HCT116 (cell line): ENCODE measurements around the gene ZNF212. TPM values are rescaled to one million over a fixed set of nuclear protein-coding genes. Genes with fewer than 3 reads are reported as not detected.

Source experiments
- ATAC-seq: fragments of 200-7000 bp; cut with Tn5 transposase; 2 replicates; pipeline ENCODE4 v1.9.1; 2020; ENCODE audit warnings: mild to moderate bottlenecking, moderate library complexity
- BruUV-seq: library from RNA; stranded (reverse); fragments of 400-500 nt; replicated peaks from 2 replicates; lab custom pipeline; 2021; lab: Mats Ljungman, UMichigan
- CTCF ChIA-PET: fragments of 300-600 bp; sonication (Branson Sonifier 250); formaldehyde crosslinking; loops from one replicate; lab custom pipeline; 2021; ENCODE audit warnings: antibody characterized with exemption; lab: Charles Lee
- POLR2A ChIA-PET: fragments of 300-600, 350-600 bp; sonication (Branson Sonifier 250); formaldehyde crosslinking; loops from one replicate; lab custom pipeline; 2021; ENCODE audit warnings: antibody characterized with exemption; lab: Charles Lee
- RAD21 ChIA-PET, 2 experiments: fragments of 300-600 bp; sonication (Branson Sonifier 250); formaldehyde crosslinking; loops; one replicate each; lab custom pipeline; 2023; ENCODE audit warnings: low total read pairs in 2 of 2; ENCODE audit not compliant: uncharacterized antibody in 2 of 2, unreplicated experiment in 2 of 2, low non-redundant PET in 1 of 2; lab: Charles Lee
- DNase-seq: peaks from one replicate; pipeline ENCODE4 v3.0.0-alpha.2; 2010; ENCODE audit warnings: low read depth, low spot score
- H2AFZ ChIP-seq: fragments of 200-600 bp; shearing (Covaris generic), sonication (generic); 2 replicates; pipeline ENCODE4 v1.6.1; 2017; ENCODE audit warnings: low read depth, mixed run types, mixed read lengths, antibody characterized with exemption, low read length; ENCODE audit not compliant: poor library complexity, severe bottlenecking
- H3K27ac ChIP-seq: 2 replicates; pipeline ENCODE4 v1.5.1; 2012; ENCODE audit warnings: low read depth, low read length
- H3K27me3 ChIP-seq: fragments of 200-600 bp; sonication (generic); 2 replicates; pipeline ENCODE4 v1.6.1; 2016; ENCODE audit warnings: mixed run types, low read length, mixed read lengths; ENCODE audit not compliant: insufficient read depth
- H3K36me3 ChIP-seq, 2 experiments: fragments of 200-500 bp in 1 of 2; fragments of 200-600 bp in 1 of 2; sonication (Bioruptor generic) in 1 of 2; sonication (generic) in 1 of 2; 2 replicates each; pipeline versions ENCODE4 v1.5.1 to v1.6.1; 2014 to 2016; ENCODE audit warnings: low read length in 2 of 2, inconsistent platforms in 1 of 2, mixed read lengths in 1 of 2, mixed run types in 1 of 2; ENCODE audit not compliant: insufficient read depth in 2 of 2, control insufficient read depth in 1 of 2
- H3K4me1 ChIP-seq, 2 experiments: fragments of 200-600 bp in 1 of 2; sonication (generic) in 1 of 2; 2 replicates each; pipeline versions ENCODE4 v1.5.1 to v1.6.1; 2012 to 2017; ENCODE audit warnings: low read length in 2 of 2, inconsistent platforms in 1 of 2, mild to moderate bottlenecking in 1 of 2, mixed read lengths in 1 of 2, mixed run types in 1 of 2, moderate library complexity in 1 of 2; ENCODE audit not compliant: insufficient read depth in 2 of 2, control insufficient read depth in 1 of 2
- H3K4me2 ChIP-seq: fragments of 200-600 bp; sonication (generic); 2 replicates; pipeline ENCODE4 v1.6.1; 2017; ENCODE audit warnings: mixed run types, low read length, mixed read lengths
- H3K4me3 ChIP-seq, 2 experiments: fragments of 200-600 bp in 1 of 2; sonication (generic) in 1 of 2; replicated peaks in 1 of 2; 2 replicates each; pipeline ENCODE4 v1.5.1; 2011 to 2016; ENCODE audit warnings: low read length in 2 of 2, control low read depth in 1 of 2, low read depth in 1 of 2, mild to moderate bottlenecking in 1 of 2, mixed read lengths in 1 of 2, mixed run types in 1 of 2
- H3K79me2 ChIP-seq: fragments of 200-600 bp; sonication (generic); 2 replicates; pipeline ENCODE4 v1.6.1; 2017; ENCODE audit warnings: mild to moderate bottlenecking, mixed run types, low read length, moderate library complexity, mixed read lengths; ENCODE audit not compliant: insufficient read depth
- H3K9ac ChIP-seq: fragments of 200-600 bp; sonication (generic); 2 replicates; pipeline ENCODE4 v1.6.1; 2016; ENCODE audit warnings: low read length, mixed read lengths
- H3K9me2 ChIP-seq: fragments of 200-600 bp; sonication (generic), shearing (Covaris generic); 2 replicates; pipeline ENCODE4 v1.6.1; 2017; ENCODE audit warnings: mixed run types, mild to moderate bottlenecking, moderate library complexity; ENCODE audit not compliant: insufficient read depth
- H3K9me3 ChIP-seq, 2 experiments: fragments of 200-500 bp in 1 of 2; fragments of 200-600 bp in 1 of 2; sonication (Bioruptor generic) in 1 of 2; sonication (generic) in 1 of 2; 2 replicates each; pipeline ENCODE4 v1.6.1; 2014 to 2017; ENCODE audit warnings: low read length in 2 of 2, mixed read lengths in 2 of 2, inconsistent platforms in 1 of 2, low read depth in 1 of 2, mild to moderate bottlenecking in 1 of 2, mixed run types in 1 of 2, moderate library complexity in 1 of 2; ENCODE audit not compliant: control insufficient read depth in 1 of 2, insufficient read depth in 1 of 2
- H4K20me1 ChIP-seq: fragments of 200-600 bp; sonication (generic), shearing (Covaris generic); 2 replicates; pipeline ENCODE4 v1.6.1; 2017; ENCODE audit warnings: mixed run types, mild to moderate bottlenecking, moderate library complexity; ENCODE audit not compliant: insufficient read depth
- EGR1 ChIP-seq: IDR thresholded peaks from 2 replicates; pipeline ENCODE4 v1.6.1; 2012; ENCODE audit warnings: low read depth
- ELF1 ChIP-seq: IDR thresholded peaks from 2 replicates; pipeline ENCODE4 v1.6.1; 2012; ENCODE audit warnings: low read depth, borderline replicate concordance
- EZH2 ChIP-seq: fragments of 200-600 bp; sonication (generic); IDR thresholded peaks from 2 replicates; pipeline ENCODE4 v1.6.1; 2017; ENCODE audit warnings: antibody characterized with exemption, mixed run types
- EZH2phosphoT487 ChIP-seq: fragments of 200-600 bp; IDR thresholded peaks from 2 replicates; pipeline ENCODE4 v1.6.1; 2018; ENCODE audit warnings: antibody characterized with exemption, borderline replicate concordance
- FOSL1 ChIP-seq: IDR thresholded peaks from 2 replicates; pipeline ENCODE4 v1.6.1; 2012; ENCODE audit warnings: low read depth
- MAX ChIP-seq: IDR thresholded peaks from 2 replicates; pipeline ENCODE4 v1.6.1; 2012
- POLR2AphosphoS5 ChIP-seq: IDR thresholded peaks from 2 replicates; pipeline ENCODE4 v1.6.1; 2011; ENCODE audit warnings: mild to moderate bottlenecking, low read depth, low read length, moderate library complexity
- RAD21 ChIP-seq: IDR thresholded peaks from 2 replicates; pipeline ENCODE4 v1.6.1; 2012; ENCODE audit warnings: low read depth, mild to moderate bottlenecking
- REST ChIP-seq: IDR thresholded peaks from 2 replicates; pipeline ENCODE4 v1.6.1; 2012; ENCODE audit warnings: low read depth
- SIN3A ChIP-seq: IDR thresholded peaks from 2 replicates; pipeline ENCODE4 v1.6.1; 2012; ENCODE audit warnings: low read depth
- SP1 ChIP-seq: IDR thresholded peaks from 2 replicates; pipeline ENCODE4 v1.6.1; 2012; ENCODE audit warnings: low read depth
- YY1 ChIP-seq: IDR thresholded peaks from 2 replicates; pipeline ENCODE4 v1.6.1; 2011; ENCODE audit warnings: low read length, low read depth, moderate library complexity, mild to moderate bottlenecking; ENCODE audit not compliant: insufficient replicate concordance; ENCODE audit errors: extremely low read depth
- ZFX ChIP-seq: fragments of 450-650 bp; IDR thresholded peaks from 2 replicates; pipeline ENCODE4 v1.6.1; 2017
- ZNF274 ChIP-seq: fragments of 200-500 bp; sonication (Bioruptor generic); IDR thresholded peaks from 2 replicates; pipeline ENCODE4 v1.6.1; 2014; ENCODE audit warnings: mild to moderate bottlenecking, low read depth, low read length, inconsistent platforms
- intact Hi-C: fragments of 100-400 bp; cut with micrococcal nuclease; formaldehyde crosslinking; loops from 2 replicates; pipeline ENCODE4 v1.10.0; 2022
- total RNA-seq: library from RNA; stranded (reverse); gene quantifications from one replicate; pipeline ENCODE4 v1.2.1, GENCODE V29; 2021; ENCODE audit not compliant: unreplicated experiment
- TF ChIP-seq, protein P1 (sequence below): IDR thresholded peaks from 2 replicates; pipeline ENCODE4 v1.6.1; 2011; ENCODE audit warnings: mild to moderate bottlenecking, low read length, moderate library complexity; ENCODE audit not compliant: insufficient replicate concordance; ENCODE audit errors: extremely low read depth
- TF ChIP-seq, protein P2 (sequence below): IDR thresholded peaks from 2 replicates; pipeline ENCODE4 v1.6.1; 2012

The ZNF212 gene
- total RNA-seq, 1 experiment from 2014 or later: 13.7 TPM

DNA sequence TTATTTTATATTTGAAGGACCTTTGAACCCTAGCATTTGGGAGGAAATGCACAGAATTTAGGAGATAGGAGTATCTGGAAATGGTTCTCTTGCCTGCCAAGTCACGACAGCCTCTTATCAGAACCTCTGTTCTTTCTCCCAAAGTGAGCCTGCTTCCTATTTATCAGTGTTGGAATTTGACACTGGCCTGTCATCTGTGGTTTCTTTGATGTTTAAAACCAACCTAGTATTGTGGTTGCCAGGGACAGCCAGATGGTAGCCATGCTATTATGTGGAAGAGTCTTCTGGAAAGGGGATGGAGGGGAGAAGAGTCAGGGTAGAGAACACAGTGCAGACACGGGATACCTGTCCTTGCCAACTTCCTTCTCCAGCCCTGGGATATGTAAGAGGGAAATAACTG, 23.0 kb upstream of the ZNF212 start (continued):
- no peak for TF ChIP-seq ELF1
- TF ChIP-seq, protein P1, sequence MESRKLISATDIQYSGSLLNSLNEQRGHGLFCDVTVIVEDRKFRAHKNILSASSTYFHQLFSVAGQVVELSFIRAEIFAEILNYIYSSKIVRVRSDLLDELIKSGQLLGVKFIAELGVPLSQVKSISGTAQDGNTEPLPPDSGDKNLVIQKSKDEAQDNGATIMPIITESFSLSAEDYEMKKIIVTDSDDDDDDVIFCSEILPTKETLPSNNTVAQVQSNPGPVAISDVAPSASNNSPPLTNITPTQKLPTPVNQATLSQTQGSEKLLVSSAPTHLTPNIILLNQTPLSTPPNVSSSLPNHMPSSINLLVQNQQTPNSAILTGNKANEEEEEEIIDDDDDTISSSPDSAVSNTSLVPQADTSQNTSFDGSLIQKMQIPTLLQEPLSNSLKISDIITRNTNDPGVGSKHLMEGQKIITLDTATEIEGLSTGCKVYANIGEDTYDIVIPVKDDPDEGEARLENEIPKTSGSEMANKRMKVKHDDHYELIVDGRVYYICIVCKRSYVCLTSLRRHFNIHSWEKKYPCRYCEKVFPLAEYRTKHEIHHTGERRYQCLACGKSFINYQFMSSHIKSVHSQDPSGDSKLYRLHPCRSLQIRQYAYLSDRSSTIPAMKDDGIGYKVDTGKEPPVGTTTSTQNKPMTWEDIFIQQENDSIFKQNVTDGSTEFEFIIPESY: no peak
- no peak for TF ChIP-seq YY1

GRCh38 chr7:149217570-149217969, 21.9 kb upstream of the ZNF212 start:
- POLR2A ChIA-PET: no interaction called here
- H2AFZ ChIP-seq: no peak overlapping the region
- no peak for ATAC-seq
- H3K27me3 ChIP-seq: no peaks in the 10 kb centered on the region
- CTCF ChIA-PET: no interaction called here
- H3K4me1 ChIP-seq: no peaks in the 10 kb centered on the region
- RAD21 ChIA-PET: no interaction called here
- no peaks in the 10 kb centered on the region for H4K20me1 ChIP-seq
- no peak for TF ChIP-seq RAD21
- no peak for TF ChIP-seq FOSL1
- TF ChIP-seq ZFX: no peak
- TF ChIP-seq, protein P2, sequence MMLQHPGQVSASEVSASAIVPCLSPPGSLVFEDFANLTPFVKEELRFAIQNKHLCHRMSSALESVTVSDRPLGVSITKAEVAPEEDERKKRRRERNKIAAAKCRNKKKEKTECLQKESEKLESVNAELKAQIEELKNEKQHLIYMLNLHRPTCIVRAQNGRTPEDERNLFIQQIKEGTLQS: no peak
- TF ChIP-seq EZH2phosphoT487: no peak
- no peak for TF ChIP-seq SP1
- no peak for TF ChIP-seq YY1
- no peak for TF ChIP-seq ZNF274
- TF ChIP-seq REST: no peak
- TF ChIP-seq EGR1: no peak
- no peak for TF ChIP-seq MAX
- no peak for TF ChIP-seq SIN3A
- no peak for TF ChIP-seq EZH2
- TF ChIP-seq POLR2AphosphoS5: no peak
- no peak for TF ChIP-seq ELF1
- TF ChIP-seq, protein P1: no peak
- intact Hi-C loops: no loop called here
- DNase-seq: no peak
- no TSS peak for BruUV-seq
- no peak overlapping the region for H3K4me2 ChIP-seq
- H3K9ac ChIP-seq: no peak overlapping the region
- no peaks in the 10 kb centered on the region for H3K9me3 ChIP-seq
- no peak overlapping the region for H3K27ac ChIP-seq
- H3K79me2 ChIP-seq: no peaks in the 10 kb centered on the region; the same call in 1 of the 2 replicates
- no peaks in the 10 kb centered on the region for H3K9me2 ChIP-seq
- H3K4me3 ChIP-seq: no peak overlapping the region
- H3K36me3 ChIP-seq: peaks cover 37 to 40% of the 10 kb centered on the region in 2 experiments; a peak in 3 of 4 replicates
